Heart right ventricle (tissue), 16 donors: ENCODE measurements around the gene NCBP2. TPM values are rescaled to one million over a fixed set of nuclear protein-coding genes. Genes with fewer than 3 reads are reported as not detected.
A peak's percentile ranks its signal among the peaks of the same experiment; 100 is the strongest.
"Not testable (repeated sequence)": the region's sequence is repeated elsewhere in the genome, so short reads cannot be mapped to it uniquely, and the experiment has no call there.

ENCODE experiments used
- ATAC-seq, 8 donors: fragments of 200-7000 bp; cut with Tn5 transposase; one replicate each; pipeline ENCODE4 v1.9.1; 2020; ENCODE audit warnings: mild to moderate bottlenecking in 8 of 8, moderate library complexity in 8 of 8, moderate number of reproducible peaks in 1 of 8
- DNase-seq, 2 donors: peaks; one replicate each; pipeline ENCODE4 v3.0.0-alpha.2; 2020
- H3K27ac ChIP-seq, 10 donors: fragments of 200-600 bp; sonication (generic) in 2 of 10; one replicate each; pipeline versions ENCODE4 v1.5.0 to v1.8.0; 2020 to 2022; ENCODE audit warnings: mild to moderate bottlenecking in 3 of 10
- H3K27me3 ChIP-seq, 7 donors: fragments of 200-600 bp; one replicate each; pipeline ENCODE4 v1.8.0; 2021 to 2022; ENCODE audit warnings: mild to moderate bottlenecking in 2 of 7
- H3K36me3 ChIP-seq, 9 donors: fragments of 200-600 bp; sonication (generic) in 1 of 9; one replicate each; pipeline versions ENCODE4 v1.5.0 to v1.8.0; 2020 to 2022; ENCODE audit warnings: mild to moderate bottlenecking in 2 of 9
- H3K4me1 ChIP-seq, 9 donors: fragments of 200-600 bp; sonication (generic) in 1 of 9; one replicate each; pipeline versions ENCODE4 v1.5.0 to v1.8.0; 2020 to 2022; ENCODE audit warnings: mild to moderate bottlenecking in 4 of 9
- H3K4me3 ChIP-seq, 10 donors: fragments of 200-600 bp; sonication (generic) in 2 of 10; one replicate each; pipeline versions ENCODE4 v1.5.0 to v1.8.0; 2020 to 2022; ENCODE audit warnings: mild to moderate bottlenecking in 7 of 10, moderate library complexity in 2 of 10
- H3K9me3 ChIP-seq, 11 donors: fragments of 200-600 bp in 10 of 11; sonication (generic) in 2 of 11; one replicate each; pipeline versions ENCODE4 v1.5.0 to v1.8.0; 2013 to 2022; ENCODE audit warnings: mild to moderate bottlenecking in 2 of 11, control low read depth in 1 of 11, moderate library complexity in 1 of 11
- WGBS, 2 donors: extraction: QIAGEN DNeasy Blood & Tissue Kit; methylation state at CpG; one replicate each; pipeline ENCODE4 v1.1.7; 2013; ENCODE audit warnings: inconsistent platforms in 1 of 2; 5-methylcytosine and 5-hydroxymethylcytosine counted together
- intact Hi-C, 10 donors: fragments of 100-400 bp; cut with DNase I; formaldehyde crosslinking; loops; one replicate each; pipeline versions ENCODE4 v1.11.1 to v1.14.2; 2022
- polyA plus RNA-seq, 2 donors: library from polyadenylated mRNA; stranded (reverse); fragments of 200-250 nt; gene quantifications; one replicate each; pipeline ENCODE4 v1.2.3, GENCODE V29; 2013
- total RNA-seq, 10 donors: library from RNA; stranded (reverse); fragmentation: NEBNext Ultra II Directional in 3 of 10; extraction: Animal tissue kit (Norgen Biotek cat#: 25700) in 3 of 10; gene quantifications; one replicate each; pipeline versions ENCODE4 v1.2.1 to v1.2.4, GENCODE V29; 2021 to 2023
- TF ChIP-seq, protein P1 (sequence below), 9 donors: fragments of 200-600 bp; sonication (generic) in 2 of 9; IDR thresholded peaks; one replicate each; pipeline versions ENCODE4 v1.5.0 to v1.8.0; 2021 to 2022; ENCODE audit warnings: antibody characterized with exemption in 9 of 9, mild to moderate bottlenecking in 5 of 9, moderate library complexity in 1 of 9
- donor health status: Arrhythmogenic right ventricular cardiomyopathy.
- donor health status: ischemic (EF 13 %, LVEDD 7.1; RV severe dilation, severe dysfunction).
- donor health status: healthy with polysubstance abuse.
- donor health status: DM: no; HTN: yes; CAD: no.
- donor health status: DM: no; HTN: no; CAD: no.
- donor health status: ischemic (EF 25% LVEDD 6.9; RV normal size, moderate dysfunction).
- donor health status: ischemic (EF 25% LVEDD 5.7; RV mildly dilated, moderate dysfunction).
- donor health status: healthy.
- donor health status: DM: yes; HTN: yes; CAD: no.
- donor health status: Ischemic cardiomyopathy.
- donor health status: ischemic (EF 35%, LVEDD 5.7; RV mildly dilated, moderate dysfunction).
- donor health status: nonischemic (EF 11% LVEDD 7.7; RV severe dilation, severe dysfunction).
- donor health status: DM: yes; HTN: yes; CAD: no.
- donor health status: PGD.
- donor health status: ischemic (EF 29% LVEDD 5.4; RV normal size, mild dysfunction).
- donor health status: nonischemic (EF 23%, LVEDD 6.1; RV moderate dilation, normal function).

The NCBP2 gene
- total and polyA plus RNA-seq, 12 donors = 28.2 to 48.1 (median 34.8) TPM

DNA sequence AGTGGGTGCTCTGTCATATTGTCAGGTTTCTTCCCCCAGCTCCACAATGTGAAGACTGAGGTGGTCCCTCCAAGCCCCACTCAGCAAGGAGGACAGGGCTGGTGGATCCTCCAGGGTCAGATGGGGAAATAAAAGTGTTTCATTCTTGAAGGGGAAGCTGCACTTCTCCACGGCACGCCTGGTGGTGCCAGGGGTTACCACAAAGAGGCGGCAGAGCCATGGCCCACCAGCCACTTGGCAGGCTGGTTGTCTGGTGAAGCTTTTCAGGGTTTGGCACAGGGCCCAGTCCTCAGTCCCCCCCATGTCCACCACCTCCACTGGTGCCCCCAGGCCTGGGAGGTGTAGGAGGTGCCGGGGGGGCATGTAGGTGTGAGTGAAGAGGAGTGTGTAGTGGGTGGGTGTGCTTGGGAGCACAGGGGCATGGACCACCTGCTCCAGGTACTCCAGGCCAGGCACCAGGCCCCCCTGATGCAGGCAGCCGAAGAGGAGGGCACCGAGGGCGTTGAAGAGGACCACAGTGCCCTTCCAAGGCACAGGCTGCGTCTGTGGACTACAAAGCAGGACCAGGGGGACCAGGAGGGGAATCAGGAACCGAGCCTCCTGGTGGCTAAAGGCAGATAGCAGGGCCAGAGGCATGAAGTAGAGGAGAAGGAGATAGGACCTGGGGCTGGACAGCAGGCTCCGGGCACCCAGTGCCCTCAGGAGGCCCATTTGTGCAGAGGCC lies 5.0 kb upstream of the NCBP2 start:
- peaks cover 0 to 19% (median 14%) of the 10 kb centered on the region in 9 donors for H3K4me1 ChIP-seq
- H3K9me3 ChIP-seq = no peaks in the 10 kb centered on the region
- H3K4me3 ChIP-seq = no peak overlapping the region
- no peak overlapping the region for H3K27ac ChIP-seq
- intact Hi-C loops = loop anchor here in 4 of 10 donors (10.0 kb wide), 5 partner anchors 72 to 382 kb away; partner anchors contain the start of genes CEP19 (in 1 of the 4), FBXO45 (in 1 of the 4), PIGX (in 1 of the 4) and SENP5 (in 1 of the 4)
- TF ChIP-seq, protein P1, sequence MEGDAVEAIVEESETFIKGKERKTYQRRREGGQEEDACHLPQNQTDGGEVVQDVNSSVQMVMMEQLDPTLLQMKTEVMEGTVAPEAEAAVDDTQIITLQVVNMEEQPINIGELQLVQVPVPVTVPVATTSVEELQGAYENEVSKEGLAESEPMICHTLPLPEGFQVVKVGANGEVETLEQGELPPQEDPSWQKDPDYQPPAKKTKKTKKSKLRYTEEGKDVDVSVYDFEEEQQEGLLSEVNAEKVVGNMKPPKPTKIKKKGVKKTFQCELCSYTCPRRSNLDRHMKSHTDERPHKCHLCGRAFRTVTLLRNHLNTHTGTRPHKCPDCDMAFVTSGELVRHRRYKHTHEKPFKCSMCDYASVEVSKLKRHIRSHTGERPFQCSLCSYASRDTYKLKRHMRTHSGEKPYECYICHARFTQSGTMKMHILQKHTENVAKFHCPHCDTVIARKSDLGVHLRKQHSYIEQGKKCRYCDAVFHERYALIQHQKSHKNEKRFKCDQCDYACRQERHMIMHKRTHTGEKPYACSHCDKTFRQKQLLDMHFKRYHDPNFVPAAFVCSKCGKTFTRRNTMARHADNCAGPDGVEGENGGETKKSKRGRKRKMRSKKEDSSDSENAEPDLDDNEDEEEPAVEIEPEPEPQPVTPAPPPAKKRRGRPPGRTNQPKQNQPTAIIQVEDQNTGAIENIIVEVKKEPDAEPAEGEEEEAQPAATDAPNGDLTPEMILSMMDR (IDR thresholded peaks at IDR 0.05) = no peak
- peaks cover 0 to 32% (median 4%) of the 10 kb centered on the region in 9 donors for H3K36me3 ChIP-seq
- DNase-seq (no peak), ATAC-seq (no peak)
- H3K27me3 ChIP-seq = no peaks in the 10 kb centered on the region
- WGBS, 2 donors = 89 to 91% methylated on average over 10 of the region's 10 CpGs

DNA sequence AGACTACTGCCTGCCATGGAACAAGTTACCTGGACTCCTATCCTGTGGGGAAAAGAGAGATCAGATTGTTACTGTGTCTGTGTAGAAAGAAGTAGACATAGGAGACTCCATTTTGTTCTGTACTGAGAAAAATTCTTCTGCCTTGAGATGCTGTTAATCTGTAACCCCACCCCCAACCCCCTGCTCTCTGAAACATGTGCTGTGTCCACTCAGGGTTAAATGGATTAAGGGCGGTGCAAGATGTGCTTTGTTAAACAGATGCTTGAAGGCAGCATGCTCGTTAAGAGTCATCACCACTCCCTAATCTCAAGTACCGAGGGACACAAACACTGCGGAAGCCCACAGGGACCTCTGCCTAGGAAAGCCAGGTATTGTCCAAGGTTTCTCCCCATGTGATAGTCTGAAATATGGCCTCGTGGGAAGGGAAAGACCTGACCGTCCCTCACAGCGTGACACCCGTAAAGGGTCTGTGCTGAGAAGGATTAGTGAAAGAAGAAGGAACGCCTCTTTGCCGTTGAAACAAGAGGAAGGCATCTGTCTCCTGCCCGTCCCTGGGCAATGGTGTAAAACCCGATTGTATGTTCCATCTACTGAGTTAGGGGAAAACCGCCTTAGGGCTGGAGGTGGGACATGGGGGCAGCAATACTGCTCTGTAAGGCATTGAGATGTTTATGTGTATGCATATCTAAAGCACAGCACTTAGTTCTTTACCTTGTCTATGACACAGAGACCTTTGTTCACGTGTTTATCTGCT lies 1.9 kb upstream of the NCBP2 start:
- Histone ChIP-seq H3K36me3 (peaks cover 0 to 31% (median 0%) of the 10 kb centered on the region in 9 donors), H3K4me1 (peaks cover 4 to 38% (median 27%) of the 10 kb centered on the region in 9 donors), H3K4me3 (peak overlapping the region in 3 of 10 donors; percentile 74 to 100 (median 99))
- H3K27ac ChIP-seq, DNase-seq, ATAC-seq, H3K27me3 ChIP-seq, H3K9me3 ChIP-seq: not testable (repeated sequence)
- intact Hi-C loops = loop anchor here in 7 of 10 donors (2.0 to 10.0 kb wide), 8 partner anchors 69 to 379 kb away; partner anchors contain the start of genes SENP5 (in 5 of the 7), CEP19 (in 1 of the 7), FBXO45 (in 1 of the 7) and PAK2 (in 1 of the 7)
- 72 to 74% methylated on average over 13 to 14 of the region's 14 CpGs for WGBS, 2 donors

DNA sequence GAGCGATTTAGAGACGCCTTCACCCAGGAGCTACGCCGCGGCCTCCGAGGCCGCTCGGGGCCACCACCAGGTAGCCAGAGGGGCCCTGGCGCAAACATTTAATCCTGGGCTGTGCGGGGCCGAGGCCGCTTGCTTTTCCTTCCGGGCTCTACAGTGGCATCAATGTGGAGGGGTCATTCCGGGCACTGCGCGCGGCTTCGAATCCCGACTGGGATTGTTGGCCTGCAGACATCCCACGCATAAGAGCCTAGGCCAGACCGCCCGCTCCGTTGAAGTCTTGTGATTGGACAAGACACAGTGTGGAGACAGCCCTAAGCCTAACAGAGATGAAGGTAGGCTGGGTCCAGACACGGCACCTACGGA lies 568 bp upstream of the NCBP2 start:
- peak in 1 of 8 donors; percentile 4 for ATAC-seq

DNA sequence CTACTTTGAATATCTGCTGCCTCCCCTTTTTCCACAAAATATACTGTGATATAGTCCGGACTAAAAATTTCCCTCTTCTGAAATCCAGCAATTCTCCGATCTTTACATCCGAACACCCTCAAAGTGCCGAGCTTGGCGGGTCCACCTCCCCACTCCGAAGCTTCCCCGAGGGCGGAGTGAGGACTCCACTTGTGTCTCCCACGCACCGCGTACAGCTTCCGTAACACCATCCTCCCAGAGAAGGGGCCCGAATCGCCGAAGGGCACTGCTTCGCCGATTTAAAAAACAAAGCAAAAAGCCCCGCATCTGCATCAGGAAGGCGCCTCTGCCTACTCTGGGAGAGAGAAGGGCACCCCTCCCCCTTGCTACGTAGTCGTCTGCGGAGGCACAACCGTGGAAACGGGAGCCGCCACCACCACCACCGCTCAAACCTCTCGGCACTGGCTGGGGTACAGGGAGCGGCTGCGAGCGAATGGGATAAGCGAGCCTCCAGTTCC lies 551 bp downstream of the NCBP2 start:
- Histone ChIP-seq H3K27me3 (no peaks in the 10 kb centered on the region), H3K36me3 (peaks cover 0 to 51% (median 22%) of the 10 kb centered on the region in 9 donors), H3K9me3 (no peaks in the 10 kb centered on the region), H3K4me3 (peak overlapping the region; percentile 64 to 100 (median 95)), H3K27ac (peak overlapping the region; percentile 67 to 97 (median 92)), H3K4me1 (peaks cover 4 to 38% (median 27%) of the 10 kb centered on the region in 9 donors)
- ATAC-seq (peak; percentile 34 to 78 (median 62)), DNase-seq (peak; percentile 29 to 37)
- WGBS, 2 donors = 0% methylated on average over 31 of the region's 31 CpGs
- intact Hi-C loops = loop anchor here in 7 of 10 donors (2.0 to 10.0 kb wide), 9 partner anchors 27 to 377 kb away; partner anchors contain the start of genes SENP5 (in 6 of the 7), CEP19 (in 1 of the 7), FBXO45 (in 1 of the 7) and PAK2 (in 1 of the 7)
- TF ChIP-seq, protein P1 (IDR thresholded peaks at IDR 0.05) = no peak

More for the DNA sequence above, 568 bp upstream of the NCBP2 start:
- H3K27ac ChIP-seq = peak overlapping the region in 9 of 10 donors; percentile 84 to 97 (median 92)
- peaks cover 4 to 38% (median 27%) of the 10 kb centered on the region in 9 donors for H3K4me1 ChIP-seq
- intact Hi-C loops = loop anchor here in 7 of 10 donors (2.0 to 10.0 kb wide), 9 partner anchors 26 to 378 kb away; partner anchors contain the start of genes SENP5 (in 6 of the 7), CEP19 (in 1 of the 7), FBXO45 (in 1 of the 7) and PAK2 (in 1 of the 7)
- TF ChIP-seq, protein P1 (IDR thresholded peaks at IDR 0.05) = no peak
- H3K4me3 ChIP-seq = peak overlapping the region; percentile 64 to 100 (median 95)
- no peaks in the 10 kb centered on the region for H3K27me3 ChIP-seq
- no peak for DNase-seq
- 0% methylated on average over 25 of the region's 25 CpGs for WGBS, 2 donors
- H3K36me3 ChIP-seq = peaks cover 0 to 45% (median 12%) of the 10 kb centered on the region in 9 donors
- H3K9me3 ChIP-seq = no peaks in the 10 kb centered on the region
